GM18861 (cell line): Measurements from ENCODE around the gene DCAF10.
"Not testable (repeated sequence)": the region's sequence is repeated elsewhere in the genome, so short reads cannot be mapped to it uniquely, and the experiment has no call there.

Experiments used
- ATAC-seq: cut with Tn5 transposase; IDR thresholded peaks from one replicate; pipeline ENCODE4 v1.9.1; 2021; ENCODE audit not compliant: unreplicated experiment

DCAF10 gene

DNA sequence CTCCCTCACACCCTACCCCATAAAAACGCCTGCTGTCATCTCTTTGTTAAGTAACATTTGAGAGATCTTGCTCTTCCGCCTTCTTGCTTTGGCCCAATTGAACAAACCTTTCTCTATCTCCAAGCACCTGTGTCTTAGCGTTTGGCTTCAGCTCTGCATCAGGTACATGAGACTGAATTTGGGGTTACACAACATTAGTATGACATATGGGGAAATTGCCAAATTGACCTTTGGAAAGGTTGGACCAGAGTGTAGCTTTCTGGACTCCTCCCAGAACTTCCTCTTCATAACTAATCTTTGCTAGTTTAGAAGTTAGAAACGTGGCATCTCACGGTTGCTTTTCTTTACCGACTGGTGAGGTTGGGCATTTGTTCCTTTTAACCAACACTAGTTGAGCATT lies 12.3 kb upstream of the DCAF10 start:
- ATAC-seq, result no peak

DNA sequence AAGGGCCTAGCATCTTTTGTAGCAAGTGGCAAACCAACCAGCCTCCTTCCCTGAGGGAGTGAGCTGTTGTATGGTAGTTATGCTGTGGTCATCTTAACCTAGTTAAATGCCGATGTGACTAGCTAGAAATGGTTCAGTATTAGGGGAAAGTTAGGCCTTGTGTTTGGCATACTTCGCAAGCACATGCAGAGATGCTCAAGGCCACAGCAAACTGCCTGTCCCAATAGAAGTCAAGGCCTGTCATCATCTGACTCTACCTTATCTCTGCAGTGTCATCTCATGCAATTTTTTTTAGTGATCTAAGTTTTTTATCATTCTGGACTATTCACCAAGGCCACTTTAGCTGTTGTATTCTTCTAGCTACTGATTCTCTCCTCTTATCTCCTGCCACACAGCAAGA lies 10.5 kb upstream of the DCAF10 start:
- ATAC-seq, result no peak

DNA sequence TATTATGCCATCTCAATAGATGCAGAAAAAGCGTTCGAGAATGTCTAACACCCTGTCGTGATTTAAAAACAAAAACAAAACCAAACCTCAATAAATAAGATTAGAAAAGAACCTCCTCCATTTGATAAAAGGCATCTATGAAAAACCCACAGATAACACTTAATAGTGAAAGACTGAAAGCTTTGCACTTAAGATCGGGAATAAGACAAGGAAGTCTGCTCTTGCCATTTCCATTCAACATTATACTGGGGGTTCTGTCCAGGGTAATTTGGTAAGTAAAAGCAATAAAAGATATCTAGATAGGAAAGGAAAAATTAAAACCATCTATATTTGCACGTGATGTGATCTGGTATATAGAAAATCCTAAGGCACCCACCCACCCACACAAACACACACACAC lies 8.5 kb upstream of the DCAF10 start:
- ATAC-seq, result no peak

DNA sequence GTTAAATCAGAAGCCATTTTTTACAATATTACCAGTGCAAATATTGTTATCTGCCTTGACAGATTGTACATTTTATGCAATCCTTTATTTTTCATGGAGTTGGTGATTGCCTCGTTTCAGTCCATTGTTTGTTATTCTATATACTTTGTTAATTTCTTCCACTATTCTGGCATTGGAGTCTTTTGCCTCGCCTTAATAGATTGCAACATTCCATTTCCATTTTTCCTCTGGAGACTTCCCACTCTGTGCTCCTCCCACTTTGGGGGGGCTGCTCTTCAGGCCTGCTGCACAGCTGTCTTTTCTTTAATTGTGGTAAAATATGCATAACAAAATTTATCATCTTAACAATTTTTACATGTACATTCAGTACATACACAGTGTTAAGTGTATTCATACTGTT lies 4.4 kb upstream of the DCAF10 start:
- no peak for ATAC-seq

DNA sequence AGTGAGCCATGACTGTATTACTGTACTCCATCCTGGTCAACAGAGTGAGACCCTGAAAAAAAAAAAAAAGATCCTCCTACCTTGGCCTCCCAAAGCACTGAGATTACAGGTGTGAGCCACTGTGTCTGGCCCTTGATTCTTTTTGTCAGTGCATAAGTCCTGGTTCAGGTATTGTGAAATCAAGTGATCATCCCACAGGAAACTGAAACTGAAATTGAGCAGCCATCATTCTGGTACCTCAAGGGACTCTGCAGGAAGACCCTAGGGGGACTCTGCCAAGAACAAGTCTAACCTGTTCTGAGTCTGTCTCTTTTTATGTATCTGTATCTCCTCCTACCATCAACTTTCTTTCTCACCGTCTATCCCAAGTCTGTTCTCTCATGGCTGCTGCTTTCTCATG lies 1.9 kb upstream of the DCAF10 start:
- no peak for ATAC-seq

DNA sequence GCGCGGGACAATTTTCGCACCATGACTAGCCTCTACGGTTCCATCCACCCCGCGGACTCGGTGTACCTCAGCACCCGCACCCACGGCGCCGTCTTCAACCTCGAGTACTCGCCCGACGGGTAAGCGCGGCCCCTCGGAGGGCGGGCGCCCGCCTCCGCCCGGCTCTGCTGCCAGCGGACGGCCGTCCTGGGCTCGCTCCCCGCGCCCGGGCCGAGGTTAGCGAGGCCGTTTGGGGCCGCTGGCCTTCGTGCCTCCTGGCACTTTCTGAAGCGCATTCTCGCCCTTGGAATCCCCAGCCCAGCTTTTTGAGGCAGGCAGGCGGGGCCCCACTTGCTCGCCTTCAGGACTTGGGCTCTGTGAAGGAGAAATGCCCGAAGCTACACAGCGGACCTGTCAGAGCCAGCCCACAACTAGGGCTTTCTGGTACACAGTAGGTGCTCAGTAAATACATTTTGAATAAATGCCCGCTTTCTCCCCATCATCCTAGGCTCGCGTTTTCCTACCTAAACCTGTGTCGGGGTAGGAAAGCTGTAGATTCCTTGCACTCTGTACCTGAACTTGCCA lies 772 bp downstream of the DCAF10 start:
- ATAC-seq, result peak; percentile 22

DNA sequence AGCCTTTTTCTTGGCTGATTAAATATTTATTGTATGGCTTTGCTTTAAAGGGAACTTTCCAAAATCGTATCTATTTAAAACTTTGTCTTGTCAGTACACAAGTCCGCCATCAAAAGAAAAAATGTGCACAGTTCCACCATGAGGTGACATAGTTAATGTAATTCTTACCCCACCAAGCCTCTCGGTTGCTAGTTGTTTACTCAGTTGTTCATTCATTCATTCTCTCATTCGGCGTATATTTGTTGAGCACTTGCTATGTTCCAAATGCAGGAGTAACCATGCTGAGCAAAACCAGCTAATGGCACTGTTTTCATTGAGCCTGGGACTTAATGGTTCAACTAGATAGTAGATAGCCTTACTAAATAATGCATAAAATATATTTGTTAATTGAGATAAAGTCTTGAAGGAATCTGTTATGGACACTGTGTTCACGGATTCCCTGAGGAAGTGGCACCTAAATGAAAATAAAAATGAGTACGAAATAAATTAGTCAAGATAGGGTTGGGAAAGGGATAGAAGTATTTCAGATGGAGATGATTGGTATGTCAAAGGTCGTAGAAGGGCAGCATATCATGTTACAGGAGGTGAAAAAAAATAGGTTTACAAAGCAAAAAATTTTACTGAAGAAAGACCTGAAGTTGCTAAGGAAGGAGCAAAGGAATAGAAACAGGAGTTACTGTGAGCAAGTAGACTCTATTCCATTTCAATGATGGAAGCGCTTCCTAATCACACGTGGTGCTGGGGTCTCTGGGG lies 1.5 kb downstream of the DCAF10 start:
- no peak for ATAC-seq

DNA sequence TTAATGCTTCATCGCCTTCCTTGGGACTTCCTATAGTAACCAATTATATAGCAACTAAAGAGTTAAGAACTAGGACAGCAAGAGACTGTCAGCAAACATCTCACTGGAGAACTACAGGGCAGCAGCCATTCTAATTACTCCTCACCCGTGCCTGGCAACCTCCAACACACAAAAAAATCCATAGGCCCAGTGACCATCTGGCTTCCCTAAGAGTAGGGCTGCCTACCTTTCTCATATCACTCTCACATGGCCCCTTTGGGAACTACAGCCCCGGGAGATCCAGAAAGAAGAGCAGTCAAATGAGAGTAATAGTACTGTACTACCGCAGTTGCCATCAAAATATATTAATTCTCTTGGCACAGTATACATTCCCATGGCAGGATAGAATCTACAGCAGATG lies 5.7 kb downstream of the DCAF10 start:
- ATAC-seq, result no peak

DNA sequence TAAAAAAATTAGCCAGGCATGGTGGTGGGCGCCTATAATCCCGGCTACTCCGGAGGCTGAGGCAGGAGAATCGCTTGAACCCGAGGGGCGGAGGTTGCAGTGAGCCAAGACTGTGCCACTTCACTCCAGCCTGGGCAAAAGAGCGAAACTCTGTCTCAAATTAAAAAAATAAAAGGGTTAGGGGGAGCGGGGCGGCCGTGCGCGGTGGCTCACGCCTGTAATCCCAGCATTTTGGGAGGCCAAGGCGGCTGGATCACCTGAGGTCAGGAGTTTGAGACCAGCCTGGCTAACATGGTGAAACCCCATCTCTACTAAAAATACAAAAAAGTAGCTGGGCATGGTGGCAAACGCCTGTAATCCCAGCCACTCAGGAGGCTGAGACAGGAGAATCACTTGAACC lies 9.1 kb downstream of the DCAF10 start:
- ATAC-seq, result not testable (repeated sequence)

DNA sequence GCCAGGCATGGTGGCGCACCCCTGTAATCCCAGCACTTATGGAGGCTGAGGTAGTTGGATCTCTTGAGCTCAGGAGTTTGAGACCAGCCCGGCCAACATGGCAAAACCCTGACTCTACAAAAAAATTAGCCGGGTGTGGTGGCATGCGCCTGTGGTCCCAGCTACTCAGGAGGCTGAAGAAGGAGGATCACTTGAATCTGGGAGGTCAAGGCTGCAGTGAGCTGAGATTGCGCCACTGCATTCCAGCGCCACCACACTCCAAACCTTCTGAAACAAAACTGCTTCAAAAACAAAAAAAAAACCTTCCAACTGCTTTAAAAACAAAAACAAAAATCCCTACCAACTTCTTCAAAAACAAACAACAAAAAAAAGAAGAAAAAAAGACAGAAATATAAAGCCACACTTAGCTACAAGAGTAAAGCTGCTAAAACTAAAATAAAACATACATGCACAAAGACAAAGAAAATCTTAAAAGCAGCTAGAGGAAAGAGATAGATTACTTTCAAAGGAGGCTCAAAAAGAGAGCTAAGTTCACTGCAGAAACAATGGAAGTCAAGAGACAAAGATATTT lies 11.4 kb downstream of the DCAF10 start:
- no peak for ATAC-seq

DNA sequence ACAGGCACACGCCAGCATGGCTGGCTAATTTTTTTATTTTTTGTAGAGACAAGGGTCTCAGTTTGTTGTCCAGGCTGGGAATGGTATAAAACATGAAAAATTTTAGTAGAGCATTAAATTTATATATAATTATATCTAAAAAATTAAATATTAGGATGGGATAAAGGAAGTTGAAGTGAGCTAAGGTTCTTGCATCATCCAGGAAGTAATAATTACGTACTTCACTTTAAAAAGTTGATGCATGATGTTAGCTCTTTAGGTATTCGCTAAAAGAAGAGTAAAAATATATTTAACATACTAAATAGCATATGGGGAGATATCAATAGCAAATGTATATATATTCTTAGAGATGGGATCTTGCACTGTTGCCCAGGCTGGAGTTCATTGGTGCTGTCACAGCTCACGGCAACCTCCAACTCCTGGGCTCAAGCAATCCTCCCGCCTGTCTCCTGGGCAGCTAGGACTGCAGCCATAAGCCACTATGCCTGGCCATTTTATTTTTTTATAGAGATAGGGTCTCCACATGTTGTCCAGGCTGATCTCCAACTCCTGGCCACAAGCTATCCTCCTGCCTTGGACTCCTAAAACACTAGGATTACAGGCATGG lies 12.3 kb downstream of the DCAF10 start:
- no peak for ATAC-seq

DNA sequence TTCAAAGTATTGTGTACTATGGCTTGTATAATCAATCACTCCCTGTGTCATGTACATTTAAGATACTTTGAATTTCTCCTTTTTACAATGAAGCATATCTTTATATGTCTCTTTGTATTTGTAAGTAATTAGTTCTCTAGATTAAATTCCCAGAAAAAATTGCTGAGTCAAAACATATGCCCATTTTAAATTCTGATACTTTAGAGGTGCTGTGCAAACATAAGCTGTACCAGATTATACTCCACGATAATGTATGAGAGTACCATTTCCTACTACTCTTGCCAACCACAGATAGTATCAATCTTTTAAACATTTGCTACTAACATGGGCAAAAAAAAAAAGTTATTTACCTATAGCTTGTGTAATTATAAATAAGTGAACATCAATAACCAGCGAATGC lies 18.3 kb downstream of the DCAF10 start:
- no peak for ATAC-seq

DNA sequence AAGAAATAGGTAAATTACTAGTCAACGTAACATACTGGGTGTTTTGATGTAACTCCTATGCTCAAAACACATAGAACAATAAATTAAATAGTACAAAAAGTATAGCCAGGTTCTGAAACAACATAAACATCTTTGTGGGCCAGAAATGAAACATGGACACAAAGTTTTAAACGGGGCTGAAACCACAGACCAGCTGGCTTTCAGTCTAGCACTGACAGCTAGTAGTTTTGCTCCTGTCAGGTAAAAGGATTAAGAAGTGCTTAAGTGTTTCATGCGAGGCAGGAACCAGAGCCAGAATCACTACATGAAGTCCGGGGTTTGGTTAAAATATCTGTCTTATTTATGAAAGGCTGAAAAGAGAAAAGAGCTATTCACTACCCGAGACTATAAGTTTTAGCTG lies 19.5 kb downstream of the DCAF10 start:
- ATAC-seq, result no peak

DNA sequence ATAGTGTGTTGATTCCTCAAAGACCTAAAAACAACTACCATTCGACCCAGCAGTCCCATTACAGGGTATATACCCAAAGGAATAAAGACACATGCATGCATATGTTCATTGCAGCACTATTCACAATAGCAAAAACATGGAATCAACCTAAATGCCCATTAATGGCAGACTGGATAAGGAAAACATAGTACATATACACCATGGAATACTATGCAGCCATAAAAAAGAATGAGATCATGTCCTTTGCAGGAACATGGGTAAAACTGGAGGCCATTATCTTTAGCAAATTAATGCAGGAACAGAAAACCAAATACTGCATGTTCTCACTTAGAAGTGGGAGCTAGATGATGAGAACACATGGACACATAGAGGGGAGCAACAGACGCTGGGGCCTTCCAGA lies 24.6 kb downstream of the DCAF10 start:
- ATAC-seq, result not testable (repeated sequence)

DNA sequence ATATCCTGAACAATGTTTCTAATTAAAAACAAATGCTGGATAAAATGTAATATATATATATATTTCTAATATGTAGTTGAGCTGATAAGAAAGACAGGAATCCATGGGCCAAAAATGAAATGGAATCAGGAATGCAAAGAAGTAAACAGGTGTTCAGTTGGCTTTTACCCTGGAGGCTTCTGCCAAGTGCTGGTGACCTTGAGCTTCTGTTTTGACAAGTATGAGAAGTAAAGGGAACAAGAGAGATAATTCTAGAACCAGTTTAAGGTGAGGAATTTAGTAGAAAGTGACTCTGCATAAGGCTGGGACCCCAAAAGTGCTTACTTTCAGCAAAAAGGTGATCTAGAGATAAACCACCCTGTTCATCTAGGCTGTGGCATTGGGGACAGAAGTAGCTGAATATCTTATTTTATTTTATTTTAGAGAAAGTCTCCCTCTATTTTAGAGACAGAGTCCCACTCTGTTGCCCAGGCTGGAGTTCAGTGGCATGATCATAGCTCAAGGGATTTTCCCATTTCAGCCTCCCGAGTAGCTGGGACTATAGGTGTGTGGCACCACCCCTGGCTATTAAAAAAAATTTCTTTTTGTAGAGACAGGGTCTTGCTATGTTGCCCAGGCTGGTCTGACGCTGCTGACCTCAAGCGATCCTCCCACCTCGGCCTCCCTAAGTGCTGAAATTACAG lies 27.0 kb downstream of the DCAF10 start:
- ATAC-seq, result no peak

DNA sequence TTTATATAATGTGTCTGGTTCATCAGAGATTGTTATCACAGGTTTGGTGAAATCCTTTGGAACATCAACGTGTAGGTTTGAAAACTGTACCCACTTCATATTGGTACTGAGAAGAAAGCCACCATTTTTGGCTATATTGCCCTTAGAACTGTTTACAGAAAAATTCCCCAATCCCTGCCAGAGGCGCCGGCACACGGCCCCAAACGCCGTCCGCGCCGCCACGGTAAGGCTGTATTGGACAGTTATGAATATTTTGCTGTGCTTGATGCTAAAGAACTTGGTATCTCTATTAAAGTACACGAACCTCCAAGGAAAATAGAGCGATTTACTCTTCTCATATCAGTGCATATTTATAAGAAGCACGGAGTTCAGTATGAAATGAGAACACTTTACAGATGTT lies 35.2 kb downstream of the DCAF10 start:
- ATAC-seq, result no peak

DNA sequence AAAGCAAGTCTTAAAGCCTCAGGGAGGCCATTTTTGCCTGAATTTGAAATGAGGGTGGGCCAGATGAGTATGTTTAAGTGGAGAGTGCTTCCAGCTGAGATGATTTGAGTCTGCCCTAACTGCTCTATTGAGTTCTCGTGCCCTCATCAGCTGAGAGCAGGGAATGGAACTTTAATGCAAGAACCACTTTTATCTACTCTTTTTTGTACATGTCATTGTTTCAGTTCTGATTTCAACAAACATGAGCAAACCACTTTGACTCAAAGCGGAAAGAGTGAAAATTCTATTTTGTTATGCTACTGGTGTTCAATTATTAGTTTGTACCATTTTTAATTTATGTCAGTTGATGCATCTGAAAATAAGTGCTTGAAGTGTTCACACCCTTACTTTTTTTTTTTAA lies 35.8 kb downstream of the DCAF10 start:
- ATAC-seq, result peak; percentile 87

DNA sequence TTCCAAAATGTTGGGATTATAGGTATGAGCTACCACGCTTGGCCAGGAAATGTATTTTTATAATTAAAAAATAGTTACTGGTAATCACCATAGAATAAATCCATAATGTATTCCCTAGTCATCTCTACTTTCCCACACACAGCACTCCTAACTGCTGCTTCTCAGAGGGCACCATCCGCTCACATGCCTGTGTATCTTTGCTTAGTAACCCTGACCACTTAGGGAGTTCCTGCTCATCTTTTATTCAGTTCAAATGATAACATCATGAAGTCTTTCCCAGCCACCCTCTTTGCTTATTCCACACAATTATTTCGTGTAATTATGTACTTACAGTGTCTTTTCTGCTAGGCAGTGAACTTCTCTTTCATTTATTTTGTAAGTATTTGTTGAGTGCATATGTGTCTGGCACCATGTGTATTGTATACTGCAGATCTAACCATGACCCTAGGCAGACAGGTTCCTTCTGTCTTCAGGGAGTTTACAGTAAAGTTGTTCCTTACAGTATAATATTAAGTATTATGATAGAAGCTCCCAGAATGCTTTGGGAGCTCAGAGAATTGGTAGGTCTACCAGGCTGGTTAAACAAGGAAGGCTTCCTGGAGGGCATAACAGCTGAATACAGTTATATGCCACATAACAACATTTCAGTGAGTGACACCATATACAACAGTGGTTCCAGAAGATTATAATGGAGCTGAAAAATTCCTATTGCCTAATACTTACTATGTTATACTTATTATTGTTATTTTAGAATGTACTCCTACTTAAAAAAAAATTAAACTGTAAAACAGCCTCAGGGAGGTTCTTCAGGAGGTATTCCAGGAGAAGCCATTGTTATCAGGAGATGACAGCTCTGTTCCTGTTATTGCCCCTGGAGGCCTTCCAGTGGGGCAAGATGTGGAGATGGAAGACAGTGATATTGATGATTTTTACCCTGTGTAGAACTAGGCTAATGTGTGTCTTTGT lies 39.2 kb downstream of the DCAF10 start:
- ATAC-seq, result no peak

DNA sequence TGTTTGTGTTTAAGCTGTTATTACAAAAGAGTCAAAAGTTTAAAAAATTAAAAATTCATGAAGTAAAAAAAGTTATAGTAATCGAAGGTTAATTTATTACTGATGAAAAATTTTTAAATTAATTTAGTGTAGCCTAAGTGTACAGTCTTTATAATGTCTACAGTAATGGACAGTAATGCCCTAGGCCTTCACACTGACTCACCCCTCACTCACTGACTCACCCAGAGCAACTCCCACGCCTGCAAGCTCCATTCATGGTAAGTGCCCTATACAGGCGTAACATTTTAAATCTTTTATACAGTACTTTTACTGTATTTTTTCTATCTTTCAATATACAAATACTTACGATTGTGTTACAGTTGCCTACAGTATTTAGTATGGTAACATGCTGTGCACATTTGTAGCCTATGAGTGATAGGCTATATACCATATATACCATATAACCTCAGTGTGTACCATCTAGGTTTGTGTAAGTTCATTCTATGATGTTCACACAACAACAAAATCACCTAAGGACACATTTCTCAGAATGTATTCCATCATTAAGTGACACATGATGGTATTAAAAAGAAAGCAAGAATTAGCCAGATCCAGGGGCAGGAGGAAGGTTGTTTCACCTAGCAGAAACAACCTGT lies 40.1 kb downstream of the DCAF10 start:
- no peak for ATAC-seq

DNA sequence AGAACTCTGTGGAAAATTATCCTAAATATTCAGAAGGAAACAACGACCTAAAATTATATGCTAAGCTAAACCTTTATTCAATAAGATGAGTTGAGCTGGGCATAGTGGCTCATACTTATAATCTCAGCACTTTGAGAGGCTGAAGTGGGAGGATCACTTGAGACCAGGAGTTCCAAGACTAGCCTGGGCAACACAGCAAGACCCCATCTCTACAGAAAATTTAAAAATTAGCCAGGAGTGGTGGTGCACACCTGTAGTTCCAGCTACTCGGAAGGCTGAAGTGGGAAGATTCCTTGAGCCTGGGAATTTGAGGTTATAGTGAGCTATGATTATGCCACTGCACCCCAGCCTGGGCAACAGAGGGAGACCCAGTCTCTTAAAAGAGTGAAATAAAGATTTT lies 51.6 kb downstream of the DCAF10 start:
- no peak for ATAC-seq
